Neural progenitor cell (in vitro differentiated cells): ENCODE results near the gene IL36B. TPM values are rescaled to one million over a fixed set of nuclear protein-coding genes. Genes with fewer than 3 reads are reported as not detected.

Source experiments
- DNase-seq: peaks from one replicate; pipeline ENCODE4 v3.0.0-alpha.2; 2016; ENCODE audit warnings: low spot score
- H2AFZ ChIP-seq: fragments of 200-600 bp; sonication (generic); replicated peaks from 2 replicates; pipeline ENCODE4 v1.6.1; 2016; ENCODE audit warnings: antibody characterized with exemption
- H3F3A ChIP-seq: fragments of 200-600 bp; sonication (generic); 2 replicates; pipeline ENCODE4 v1.6.1; 2016; ENCODE audit warnings: antibody characterized with exemption, low read depth
- H3K27ac ChIP-seq: fragments of 200-600 bp; sonication (generic); 2 replicates; pipeline ENCODE4 v1.5.1; 2016; ENCODE audit warnings: mild to moderate bottlenecking
- H3K27me3 ChIP-seq: fragments of 200-600 bp; sonication (generic); 2 replicates; pipeline ENCODE4 v1.6.1; 2016; ENCODE audit warnings: mild to moderate bottlenecking, moderate library complexity
- H3K36me3 ChIP-seq: fragments of 200-600 bp; sonication (generic); 2 replicates; pipeline ENCODE4 v1.5.1; 2016
- H3K4me1 ChIP-seq: fragments of 200-600 bp; sonication (generic); 2 replicates; pipeline ENCODE4 v1.6.1; 2016; ENCODE audit warnings: mixed run types
- H3K4me2 ChIP-seq: fragments of 200-600 bp; sonication (generic); 2 replicates; pipeline ENCODE4 v1.6.1; 2016
- H3K4me3 ChIP-seq: fragments of 200-600 bp; sonication (generic); 2 replicates; pipeline ENCODE4 v1.5.1; 2016
- H3K79me2 ChIP-seq: fragments of 200-600 bp; sonication (generic); 2 replicates; pipeline ENCODE4 v1.6.1; 2016; ENCODE audit warnings: low read depth
- H3K9ac ChIP-seq: fragments of 200-600 bp; sonication (generic); 2 replicates; pipeline ENCODE4 v1.6.1; 2016
- H3K9me3 ChIP-seq: fragments of 200-600 bp; sonication (generic); 2 replicates; pipeline ENCODE4 v1.5.1; 2016; ENCODE audit warnings: low read depth
- H4K20me1 ChIP-seq: fragments of 200-600 bp; sonication (generic); 2 replicates; pipeline ENCODE4 v1.6.1; 2016; ENCODE audit warnings: low read depth
- H3K27ac Mint-ChIP-seq: 3 replicates; pipeline ENCODE4 v1.8.0; 2021; ENCODE audit warnings: mixed read lengths
- H3K27me3 Mint-ChIP-seq: 2 replicates; pipeline ENCODE4 v1.8.0; 2022; ENCODE audit warnings: low read depth, mild to moderate bottlenecking, inconsistent platforms, moderate library complexity, mixed read lengths; ENCODE audit not compliant: insufficient read depth
- H3K36me3 Mint-ChIP-seq: 3 replicates; pipeline ENCODE4 v1.8.0; 2021; ENCODE audit warnings: mixed read lengths
- H3K4me1 Mint-ChIP-seq: 3 replicates; pipeline ENCODE4 v1.8.0; 2021; ENCODE audit warnings: mixed read lengths
- H3K4me3 Mint-ChIP-seq: 3 replicates; pipeline ENCODE4 v1.8.0; 2021; ENCODE audit warnings: mild to moderate bottlenecking, moderate library complexity, mixed read lengths
- H3K9me3 Mint-ChIP-seq: 3 replicates; pipeline ENCODE4 v1.8.0; 2020; ENCODE audit warnings: mixed read lengths
- EZH2 ChIP-seq: fragments of 200-600 bp; sonication (generic); IDR thresholded peaks from 2 replicates; pipeline ENCODE4 v1.6.1; 2017; ENCODE audit warnings: antibody characterized with exemption, mild to moderate bottlenecking, moderate library complexity
- EZH2phosphoT487 ChIP-seq: fragments of 200-600 bp; sonication (generic); IDR thresholded peaks from 2 replicates; pipeline ENCODE4 v1.6.1; 2017; ENCODE audit warnings: antibody characterized with exemption
- total RNA-seq: library from RNA; depleted of rRNA; stranded (reverse); fragments of >200 nt; gene quantifications from 2 replicates; pipeline ENCODE4 v1.2.3, GENCODE V29; 2015; ENCODE audit warnings: low replicate concordance
- TF ChIP-seq, protein P1 (sequence below): fragments of 200-600 bp; sonication (generic); IDR thresholded peaks from 2 replicates; pipeline ENCODE4 v1.5.1; 2017; ENCODE audit warnings: antibody characterized with exemption, mild to moderate bottlenecking

The IL36B gene
- total RNA-seq, 1 donor from 2014 or later, result not detected

DNA sequence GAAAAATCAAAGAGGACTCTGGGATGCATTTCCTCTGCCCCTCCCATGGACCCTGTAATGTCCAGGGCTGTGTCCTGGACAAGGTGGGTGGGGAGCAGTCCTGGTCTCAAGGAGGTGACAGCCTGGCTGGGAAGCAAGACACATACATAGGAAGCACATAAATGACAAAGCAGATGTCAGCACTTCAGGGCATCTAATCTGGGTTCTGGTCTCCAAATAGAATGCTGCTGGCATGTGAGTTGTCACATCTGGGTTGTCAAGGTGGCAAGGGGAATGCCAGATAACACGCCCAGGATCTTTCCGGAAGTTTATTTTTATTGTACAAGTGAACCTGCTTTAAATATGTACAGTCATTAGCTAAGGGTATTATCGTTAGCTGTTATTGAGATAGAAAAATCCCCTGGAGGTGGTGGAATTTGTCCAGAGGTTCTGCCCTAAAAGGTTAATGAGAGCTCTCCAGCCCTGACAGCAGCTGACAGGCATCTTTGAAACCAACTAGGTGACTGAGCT is 20.7 kb upstream of the IL36B start:
- no peak overlapping the region for H3K9ac ChIP-seq
- no peak overlapping the region for H3K27ac ChIP-seq
- no peaks in the 10 kb centered on the region for H3K36me3 ChIP-seq
- H3K79me2 ChIP-seq, result no peaks in the 10 kb centered on the region
- no peak overlapping the region for H2AFZ ChIP-seq
- H4K20me1 ChIP-seq, result no peaks in the 10 kb centered on the region
- no peak overlapping the region for H3K4me2 ChIP-seq
- Mint-ChIP-seq H3K27ac (no peak overlapping the region), H3K4me1 (no peaks in the 10 kb centered on the region), H3K27me3 (peaks cover 22% of the 10 kb centered on the region), H3K9me3 (no peaks in the 10 kb centered on the region), H3K36me3 (no peaks in the 10 kb centered on the region), H3K4me3 (no peak overlapping the region)
- no peaks in the 10 kb centered on the region for H3F3A ChIP-seq
- no peak for DNase-seq
- TF ChIP-seq, protein P1, sequence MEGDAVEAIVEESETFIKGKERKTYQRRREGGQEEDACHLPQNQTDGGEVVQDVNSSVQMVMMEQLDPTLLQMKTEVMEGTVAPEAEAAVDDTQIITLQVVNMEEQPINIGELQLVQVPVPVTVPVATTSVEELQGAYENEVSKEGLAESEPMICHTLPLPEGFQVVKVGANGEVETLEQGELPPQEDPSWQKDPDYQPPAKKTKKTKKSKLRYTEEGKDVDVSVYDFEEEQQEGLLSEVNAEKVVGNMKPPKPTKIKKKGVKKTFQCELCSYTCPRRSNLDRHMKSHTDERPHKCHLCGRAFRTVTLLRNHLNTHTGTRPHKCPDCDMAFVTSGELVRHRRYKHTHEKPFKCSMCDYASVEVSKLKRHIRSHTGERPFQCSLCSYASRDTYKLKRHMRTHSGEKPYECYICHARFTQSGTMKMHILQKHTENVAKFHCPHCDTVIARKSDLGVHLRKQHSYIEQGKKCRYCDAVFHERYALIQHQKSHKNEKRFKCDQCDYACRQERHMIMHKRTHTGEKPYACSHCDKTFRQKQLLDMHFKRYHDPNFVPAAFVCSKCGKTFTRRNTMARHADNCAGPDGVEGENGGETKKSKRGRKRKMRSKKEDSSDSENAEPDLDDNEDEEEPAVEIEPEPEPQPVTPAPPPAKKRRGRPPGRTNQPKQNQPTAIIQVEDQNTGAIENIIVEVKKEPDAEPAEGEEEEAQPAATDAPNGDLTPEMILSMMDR, result no peak
- TF ChIP-seq EZH2phosphoT487, result no peak
- no peak for TF ChIP-seq EZH2
- peaks cover 7% of the 10 kb centered on the region for H3K27me3 ChIP-seq
- H3K4me1 ChIP-seq, result no peaks in the 10 kb centered on the region
- no peaks in the 10 kb centered on the region for H3K9me3 ChIP-seq
- H3K4me3 ChIP-seq, result no peak overlapping the region

DNA sequence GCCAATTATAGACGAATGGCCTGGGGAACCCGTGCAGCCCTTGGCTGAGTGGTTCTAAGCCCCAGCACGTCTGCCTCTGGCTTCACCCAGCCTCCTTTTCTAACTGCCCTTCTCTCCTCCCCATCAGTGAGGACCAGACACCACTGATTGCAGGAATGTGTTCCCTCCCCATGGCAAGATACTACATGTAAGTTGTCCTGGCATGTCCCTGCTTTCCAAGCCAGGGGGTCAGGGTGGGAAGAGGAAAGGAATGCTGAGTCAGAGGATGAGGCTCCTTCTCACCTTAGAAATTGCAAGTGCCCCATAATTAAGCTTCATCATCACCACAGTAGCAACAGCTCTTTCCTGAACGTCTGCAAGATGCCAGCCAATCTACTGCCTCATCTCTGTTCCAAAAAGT is 19.9 kb upstream of the IL36B start:
- Mint-ChIP-seq H3K36me3 (no peaks in the 10 kb centered on the region), H3K27me3 (peaks cover 19% of the 10 kb centered on the region), H3K4me3 (no peak overlapping the region), H3K9me3 (no peaks in the 10 kb centered on the region), H3K27ac (no peak overlapping the region), H3K4me1 (no peaks in the 10 kb centered on the region)
- Histone ChIP-seq H3F3A (no peaks in the 10 kb centered on the region), H2AFZ (no peak overlapping the region), H3K27ac (no peak overlapping the region), H3K27me3 (peaks cover 7% of the 10 kb centered on the region), H4K20me1 (no peaks in the 10 kb centered on the region), H3K79me2 (no peaks in the 10 kb centered on the region), H3K9ac (no peak overlapping the region), H3K9me3 (no peaks in the 10 kb centered on the region), H3K4me1 (no peaks in the 10 kb centered on the region), H3K36me3 (no peaks in the 10 kb centered on the region), H3K4me2 (no peak overlapping the region), H3K4me3 (no peak overlapping the region)
- TF ChIP-seq EZH2 (no peak), EZH2phosphoT487 (no peak)
- TF ChIP-seq, protein P1, result no peak
- DNase-seq, result no peak

DNA sequence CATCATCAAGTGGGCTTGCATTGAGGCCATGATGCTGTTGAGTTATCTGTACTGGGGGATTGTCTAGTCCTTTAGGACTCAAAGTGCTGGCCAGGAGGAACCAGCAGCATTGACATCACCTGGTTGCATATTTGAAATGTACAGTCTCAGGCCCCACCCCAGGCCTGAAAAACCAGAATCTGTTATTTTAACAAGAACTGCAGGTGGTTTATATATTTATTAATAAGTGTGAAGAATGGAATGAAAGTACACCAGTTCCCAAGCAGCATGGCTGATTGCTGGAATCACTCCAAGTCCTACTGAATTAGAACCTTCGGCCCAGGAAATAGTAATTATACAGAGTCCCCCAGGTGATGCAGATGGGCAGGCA is 17.9 kb upstream of the IL36B start:
- Mint-ChIP-seq H3K27me3 (peaks cover 9% of the 10 kb centered on the region), H3K4me3 (no peak overlapping the region), H3K4me1 (no peaks in the 10 kb centered on the region), H3K9me3 (no peaks in the 10 kb centered on the region), H3K27ac (no peak overlapping the region), H3K36me3 (no peaks in the 10 kb centered on the region)
- no peaks in the 10 kb centered on the region for H4K20me1 ChIP-seq
- H3K27me3 ChIP-seq, result no peaks in the 10 kb centered on the region
- H3F3A ChIP-seq, result no peaks in the 10 kb centered on the region
- no peak overlapping the region for H3K27ac ChIP-seq
- no peak overlapping the region for H3K4me3 ChIP-seq
- H3K79me2 ChIP-seq, result no peaks in the 10 kb centered on the region
- TF ChIP-seq EZH2phosphoT487 (no peak), EZH2 (no peak)
- TF ChIP-seq, protein P1, result no peak
- DNase-seq, result no peak
- no peaks in the 10 kb centered on the region for H3K36me3 ChIP-seq
- no peaks in the 10 kb centered on the region for H3K4me1 ChIP-seq
- H2AFZ ChIP-seq, result no peak overlapping the region
- H3K9me3 ChIP-seq, result no peaks in the 10 kb centered on the region
- no peak overlapping the region for H3K4me2 ChIP-seq
- H3K9ac ChIP-seq, result no peak overlapping the region
